ENCODE data around the gene PREX1. TPM values are rescaled to one million over a fixed set of nuclear protein-coding genes. Genes with fewer than 3 reads are reported as not detected.

The PREX1 gene
- total RNA-seq, 4 donors from 2014 or later = 7.5 to 10.9 (median 9.1) TPM

DNA sequence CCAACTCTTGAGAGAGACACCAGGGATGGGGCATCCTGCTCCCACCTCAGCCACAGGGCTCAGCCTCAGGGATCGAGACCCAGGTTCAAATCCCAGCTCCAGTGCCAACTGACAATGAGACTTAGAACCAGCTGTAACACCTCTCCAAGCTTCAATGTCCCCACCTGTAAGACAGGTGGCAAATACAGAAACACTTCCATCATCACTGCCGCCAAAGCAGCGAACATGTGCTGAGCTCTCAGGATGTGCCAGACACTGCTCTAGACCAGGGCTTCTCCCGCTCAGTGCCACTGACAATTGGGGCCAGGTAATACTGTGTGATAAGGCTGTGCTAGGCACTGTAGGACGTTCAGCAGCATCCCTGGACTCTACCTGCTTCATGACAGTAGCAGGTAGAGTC lies 22.1 kb downstream of the PREX1 start:
- no peak overlapping the region for H3K4me3 ChIP-seq
- no peak for ATAC-seq
- intact Hi-C loops (cut with DNase I; ENCODE audit: low total_unique reads) (no loop called here), in situ Hi-C loops (cut with MboI; ENCODE audit: low sequenced_read_pairs in 4 of 4) (no loop called here)
- DNase-seq = no peak
- H3K9me3 ChIP-seq = no peaks in the 10 kb centered on the region
- no peaks in the 10 kb centered on the region for H3K27me3 ChIP-seq
- H3K27ac ChIP-seq = no peak overlapping the region
- no peaks in the 10 kb centered on the region for H3K36me3 ChIP-seq
- peaks cover 8 to 13% of the 10 kb centered on the region in 2 donors for H3K4me1 ChIP-seq
- TF ChIP-seq, protein P1, sequence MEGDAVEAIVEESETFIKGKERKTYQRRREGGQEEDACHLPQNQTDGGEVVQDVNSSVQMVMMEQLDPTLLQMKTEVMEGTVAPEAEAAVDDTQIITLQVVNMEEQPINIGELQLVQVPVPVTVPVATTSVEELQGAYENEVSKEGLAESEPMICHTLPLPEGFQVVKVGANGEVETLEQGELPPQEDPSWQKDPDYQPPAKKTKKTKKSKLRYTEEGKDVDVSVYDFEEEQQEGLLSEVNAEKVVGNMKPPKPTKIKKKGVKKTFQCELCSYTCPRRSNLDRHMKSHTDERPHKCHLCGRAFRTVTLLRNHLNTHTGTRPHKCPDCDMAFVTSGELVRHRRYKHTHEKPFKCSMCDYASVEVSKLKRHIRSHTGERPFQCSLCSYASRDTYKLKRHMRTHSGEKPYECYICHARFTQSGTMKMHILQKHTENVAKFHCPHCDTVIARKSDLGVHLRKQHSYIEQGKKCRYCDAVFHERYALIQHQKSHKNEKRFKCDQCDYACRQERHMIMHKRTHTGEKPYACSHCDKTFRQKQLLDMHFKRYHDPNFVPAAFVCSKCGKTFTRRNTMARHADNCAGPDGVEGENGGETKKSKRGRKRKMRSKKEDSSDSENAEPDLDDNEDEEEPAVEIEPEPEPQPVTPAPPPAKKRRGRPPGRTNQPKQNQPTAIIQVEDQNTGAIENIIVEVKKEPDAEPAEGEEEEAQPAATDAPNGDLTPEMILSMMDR (IDR thresholded peaks at IDR 0.05 in 4 of 5, conservative IDR thresholded peaks at IDR 0.05 in 1 of 5) = no peak
- TF ChIP-seq POLR2A (IDR thresholded peaks at IDR 0.05) = no peak

GRCh38 chr20:48805286-48805685 lies 22.5 kb downstream of the PREX1 start:
- Histone ChIP-seq H3K27ac (no peak overlapping the region), H3K4me1 (peaks cover 8 to 13% of the 10 kb centered on the region in 2 donors), H3K9me3 (no peaks in the 10 kb centered on the region), H3K36me3 (no peaks in the 10 kb centered on the region), H3K27me3 (no peaks in the 10 kb centered on the region), H3K4me3 (no peak overlapping the region)
- in situ Hi-C loops (cut with MboI; ENCODE audit: low sequenced_read_pairs in 4 of 4) (no loop called here), intact Hi-C loops (cut with DNase I; ENCODE audit: low total_unique reads) (no loop called here)
- ATAC-seq = no peak
- no peak for TF ChIP-seq POLR2A (IDR thresholded peaks at IDR 0.05)
- TF ChIP-seq, protein P1 (IDR thresholded peaks at IDR 0.05 in 4 of 5, conservative IDR thresholded peaks at IDR 0.05 in 1 of 5) = no peak
- no peak for DNase-seq

GRCh38 chr20:48804300-48804980 lies 23.4 kb downstream of the PREX1 start:
- TF ChIP-seq, protein P1 (IDR thresholded peaks at IDR 0.05 in 4 of 5, conservative IDR thresholded peaks at IDR 0.05 in 1 of 5) = no peak
- TF ChIP-seq POLR2A (IDR thresholded peaks at IDR 0.05) = no peak
- Histone ChIP-seq H3K27me3 (no peaks in the 10 kb centered on the region), H3K4me3 (no peak overlapping the region), H3K4me1 (peaks cover 14 to 20% of the 10 kb centered on the region in 2 donors), H3K36me3 (no peaks in the 10 kb centered on the region), H3K9me3 (no peaks in the 10 kb centered on the region), H3K27ac (no peak overlapping the region)
- intact Hi-C loops (cut with DNase I; ENCODE audit: low total_unique reads) = no loop called here
- DNase-seq (no peak), ATAC-seq (no peak)
- in situ Hi-C loops (cut with MboI; ENCODE audit: low sequenced_read_pairs in 4 of 4) = no loop called here

DNA sequence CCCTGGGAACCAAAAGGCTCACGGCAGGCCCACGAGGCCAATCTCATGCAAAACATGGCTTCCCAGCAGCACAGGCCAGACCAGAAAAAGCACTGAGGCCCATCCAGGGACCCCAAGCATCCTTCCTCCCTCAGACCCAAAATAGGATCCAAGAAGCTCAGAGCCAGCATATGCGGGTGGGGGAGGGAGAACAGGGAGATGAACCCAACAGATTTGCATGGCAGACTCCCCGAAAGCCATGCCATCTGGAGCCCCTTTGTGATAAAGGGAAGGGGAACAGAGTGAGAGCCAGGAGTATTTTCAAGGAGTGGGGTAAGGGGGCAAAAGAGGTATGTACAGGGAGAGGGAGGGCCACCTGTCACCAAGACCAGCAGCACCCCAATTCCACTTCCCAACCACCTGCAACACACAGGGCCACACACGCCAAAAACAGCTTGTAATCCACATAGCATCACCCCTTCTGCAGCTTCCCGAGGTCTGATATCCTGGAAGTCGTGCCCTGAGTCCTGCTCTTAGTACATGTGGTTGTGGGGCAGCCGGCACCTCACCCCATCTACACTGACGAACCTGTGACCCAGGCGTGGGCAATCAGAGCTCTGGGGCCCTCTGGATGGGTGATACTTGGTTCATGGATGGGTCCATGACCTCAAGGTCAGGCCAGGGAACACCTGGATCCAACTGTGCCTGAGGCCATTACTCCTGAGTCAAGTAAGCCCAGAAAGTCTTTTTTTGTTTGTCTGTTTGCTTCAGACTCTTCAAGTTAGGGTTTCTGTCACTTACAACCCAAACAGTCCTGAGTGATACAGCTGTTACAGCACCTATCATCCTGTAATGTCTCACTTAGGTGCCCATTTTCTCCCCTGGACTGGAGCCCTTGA lies 24.4 kb downstream of the PREX1 start:
- DNase-seq (no peak), ATAC-seq (no peak)
- H3K27me3 ChIP-seq = no peaks in the 10 kb centered on the region
- peaks cover 18 to 20% of the 10 kb centered on the region in 2 donors for H3K4me1 ChIP-seq
- no peak for TF ChIP-seq POLR2A (IDR thresholded peaks at IDR 0.05)
- TF ChIP-seq, protein P1 (IDR thresholded peaks at IDR 0.05 in 4 of 5, conservative IDR thresholded peaks at IDR 0.05 in 1 of 5) = no peak
- intact Hi-C loops (cut with DNase I; ENCODE audit: low total_unique reads) (no loop called here), in situ Hi-C loops (cut with MboI; ENCODE audit: low sequenced_read_pairs in 4 of 4) (no loop called here)
- no peaks in the 10 kb centered on the region for H3K9me3 ChIP-seq
- no peaks in the 10 kb centered on the region for H3K36me3 ChIP-seq
- H3K27ac ChIP-seq = no peak overlapping the region
- no peak overlapping the region for H3K4me3 ChIP-seq

Data from gastrocnemius medialis (tissue), 4 donors.